Stimulated activated CD4-positive, alpha-beta T cell treated with anti-CD3 and anti-CD28 coated beads, TNF-alpha, amount 100 ng/mL, for 48 hours (primary cell): ENCODE data around the gene CETP.
"Not testable (repeated sequence)": the region's sequence is repeated elsewhere in the genome, so short reads cannot be mapped to it uniquely, and the experiment has no call there.

Source experiments
- DNase-seq, 3 donors: peaks; one replicate each; pipeline ENCODE4 v3.0.0-alpha.2; 2020; ENCODE audit warnings: low read depth in 3 of 3

Gene CETP

GRCh38 chr16:56980792-56981724, 19.3 kb downstream of the CETP start:
- DNase-seq, result no peak

GRCh38 chr16:56981729-56982271, 20.1 kb downstream of the CETP start:
- no peak for DNase-seq

GRCh38 chr16:56982695-56983094, 20.9 kb downstream of the CETP start:
- DNase-seq, result no peak

GRCh38 chr16:56983211-56983751, 21.5 kb downstream of the CETP start:
- DNase-seq, result no peak

- DNase-seq, result no peak
Measured at GRCh38 chr16:56984639-56985038, 22.9 kb downstream of the CETP start.

- DNase-seq, result no peak
Measured at GRCh38 chr16:56985288-56985961, 23.7 kb downstream of the CETP start.

- DNase-seq, result no peak
Measured at GRCh38 chr16:56985962-56986360, 24.2 kb downstream of the CETP start.

- no peak for DNase-seq
Measured at GRCh38 chr16:56986361-56986760, 24.6 kb downstream of the CETP start.

- not testable (repeated sequence) for DNase-seq
Measured at GRCh38 chr16:56986908-56987307, 25.2 kb downstream of the CETP start.

- no peak for DNase-seq
Measured at GRCh38 chr16:56987692-56988091, 25.9 kb downstream of the CETP start.

- no peak for DNase-seq
Measured at GRCh38 chr16:56988161-56988947, 26.6 kb downstream of the CETP start.

GRCh38 chr16:56988948-56989945, 27.5 kb downstream of the CETP start, which contains the start of gene NLRC5:
Gene NLRC5 (plus strand): TSS chr16:56989557. CDS start chr16:57020713, 31,156 bp downstream.
- peak; percentile 82 to 89 (median 87) for DNase-seq

GRCh38 chr16:56989988-56990387, 28.2 kb downstream of the CETP start:
- no peak for DNase-seq

- no peak for DNase-seq
Measured at GRCh38 chr16:56990407-56991286, 28.9 kb downstream of the CETP start.

GRCh38 chr16:56992431-56992830, 30.7 kb downstream of the CETP start:
- DNase-seq, result not testable (repeated sequence)

- DNase-seq, result no peak
Measured at GRCh38 chr16:56993204-56993603, 31.5 kb downstream of the CETP start.

- DNase-seq, result no peak
Measured at GRCh38 chr16:56994311-56994710, 32.6 kb downstream of the CETP start.

GRCh38 chr16:56995136-56995805, 33.5 kb downstream of the CETP start:
- no peak for DNase-seq

GRCh38 chr16:56997264-56997663, 35.5 kb downstream of the CETP start:
- DNase-seq, result no peak
